MCF 10A (cell line): Measurements from ENCODE around the gene COL16A1. TPM values are rescaled to one million over a fixed set of nuclear protein-coding genes. Genes with fewer than 3 reads are reported as not detected.

Experiments used
- BruUV-seq: library from RNA; stranded (reverse); fragments of 400-500 nt; replicated peaks from 2 replicates; lab custom pipeline; 2021; lab: Mats Ljungman, UMichigan
- CTCF ChIA-PET: fragments of 300-600 bp; sonication (Branson Sonifier 250); formaldehyde crosslinking; extraction: SDS; loops from one replicate; lab custom pipeline; 2021; ENCODE audit warnings: antibody characterized with exemption, inconsistent platforms; lab: Yijun Ruan, JAX
- POLR2A ChIA-PET: fragments of 300-600, 350-650 bp; sonication (Branson Sonifier 250); formaldehyde crosslinking; extraction: SDS; loops from one replicate; lab custom pipeline; 2020; ENCODE audit warnings: antibody characterized with exemption, inconsistent platforms; lab: Yijun Ruan, JAX
- DNase-seq: peaks from one replicate; pipeline ENCODE4 v3.0.0-alpha.2; 2018; ENCODE audit not compliant: unreplicated experiment
- H3K27ac Mint-ChIP-seq: one replicate; pipeline ENCODE4 v1.8.0; 2022; ENCODE audit warnings: mild to moderate bottlenecking, low read depth, mixed read lengths; ENCODE audit not compliant: unreplicated experiment
- H3K27me3 Mint-ChIP-seq: one replicate; pipeline ENCODE4 v1.8.0; 2022; ENCODE audit warnings: mixed read lengths; ENCODE audit not compliant: insufficient read depth, unreplicated experiment
- H3K36me3 Mint-ChIP-seq: one replicate; pipeline ENCODE4 v1.8.0; 2022; ENCODE audit warnings: mild to moderate bottlenecking, moderate library complexity, mixed read lengths; ENCODE audit not compliant: insufficient read depth, unreplicated experiment
- H3K4me1 Mint-ChIP-seq: one replicate; pipeline ENCODE4 v1.8.0; 2022; ENCODE audit warnings: mixed read lengths; ENCODE audit not compliant: insufficient read depth, unreplicated experiment
- H3K4me3 Mint-ChIP-seq: one replicate; pipeline ENCODE4 v1.8.0; 2022; ENCODE audit warnings: mild to moderate bottlenecking, moderate library complexity, mixed read lengths; ENCODE audit not compliant: unreplicated experiment
- H3K9me3 Mint-ChIP-seq: one replicate; pipeline ENCODE4 v1.8.0; 2022; ENCODE audit warnings: mixed read lengths; ENCODE audit not compliant: unreplicated experiment
- intact Hi-C: fragments of 100-400 bp; cut with micrococcal nuclease; formaldehyde crosslinking; loops from 2 replicates; pipeline ENCODE4 v1.14.1; 2022
- total RNA-seq: library from RNA; stranded (reverse); gene quantifications from 2 replicates; pipeline ENCODE4 v1.2.3, GENCODE V29; 2022
- TF ChIP-seq, protein P1 (sequence below): fragments of 200-600 bp; IDR thresholded peaks from one replicate; pipeline ENCODE4 v1.8.0; 2022; ENCODE audit warnings: antibody characterized with exemption, mild to moderate bottlenecking; ENCODE audit not compliant: unreplicated experiment

Gene COL16A1
- total RNA-seq, 1 experiment from 2014 or later = 42.1 TPM

DNA sequence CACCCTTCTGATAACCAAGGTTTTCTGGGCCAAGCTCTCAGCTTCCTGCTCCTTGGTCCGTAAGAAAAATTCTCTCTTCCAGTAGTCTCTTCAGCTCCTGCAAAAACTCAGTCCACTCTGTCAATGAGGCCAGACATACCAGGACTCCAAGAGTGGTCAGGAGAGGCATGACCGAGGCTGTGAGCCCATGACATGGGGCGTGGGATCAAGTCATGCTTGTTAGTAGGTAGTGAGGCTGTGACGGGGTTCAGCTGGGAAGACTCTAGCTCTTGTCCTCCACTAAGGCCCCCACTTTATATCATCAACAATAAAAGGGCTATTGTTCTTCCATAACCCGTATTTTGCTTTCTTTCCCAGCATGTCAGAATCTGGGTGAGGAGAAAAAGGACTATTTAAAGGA is 96.5 kb downstream of the COL16A1 start:
- no peak overlapping the region for H3K4me3 Mint-ChIP-seq
- no TSS peak for BruUV-seq
- peaks cover 5% of the 10 kb centered on the region for H3K36me3 Mint-ChIP-seq
- H3K27ac Mint-ChIP-seq = no peak overlapping the region
- TF ChIP-seq, protein P1, sequence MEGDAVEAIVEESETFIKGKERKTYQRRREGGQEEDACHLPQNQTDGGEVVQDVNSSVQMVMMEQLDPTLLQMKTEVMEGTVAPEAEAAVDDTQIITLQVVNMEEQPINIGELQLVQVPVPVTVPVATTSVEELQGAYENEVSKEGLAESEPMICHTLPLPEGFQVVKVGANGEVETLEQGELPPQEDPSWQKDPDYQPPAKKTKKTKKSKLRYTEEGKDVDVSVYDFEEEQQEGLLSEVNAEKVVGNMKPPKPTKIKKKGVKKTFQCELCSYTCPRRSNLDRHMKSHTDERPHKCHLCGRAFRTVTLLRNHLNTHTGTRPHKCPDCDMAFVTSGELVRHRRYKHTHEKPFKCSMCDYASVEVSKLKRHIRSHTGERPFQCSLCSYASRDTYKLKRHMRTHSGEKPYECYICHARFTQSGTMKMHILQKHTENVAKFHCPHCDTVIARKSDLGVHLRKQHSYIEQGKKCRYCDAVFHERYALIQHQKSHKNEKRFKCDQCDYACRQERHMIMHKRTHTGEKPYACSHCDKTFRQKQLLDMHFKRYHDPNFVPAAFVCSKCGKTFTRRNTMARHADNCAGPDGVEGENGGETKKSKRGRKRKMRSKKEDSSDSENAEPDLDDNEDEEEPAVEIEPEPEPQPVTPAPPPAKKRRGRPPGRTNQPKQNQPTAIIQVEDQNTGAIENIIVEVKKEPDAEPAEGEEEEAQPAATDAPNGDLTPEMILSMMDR = no peak
- POLR2A ChIA-PET = interaction anchor here (0.6 kb wide), 1 partner anchor 20 kb away, joined by 3 read pairs; no protein-coding TSS in a partner anchor
- intact Hi-C loops = no loop called here
- CTCF ChIA-PET = interaction anchor here (0.6 to 2.8 kb wide), 4 partner anchors 11 to 58 kb away, joined by 3 to 9 read pairs (median 3); no protein-coding TSS in a partner anchor
- H3K9me3 Mint-ChIP-seq = no peaks in the 10 kb centered on the region
- no peak for DNase-seq
- no peaks in the 10 kb centered on the region for H3K27me3 Mint-ChIP-seq
- no peaks in the 10 kb centered on the region for H3K4me1 Mint-ChIP-seq

DNA sequence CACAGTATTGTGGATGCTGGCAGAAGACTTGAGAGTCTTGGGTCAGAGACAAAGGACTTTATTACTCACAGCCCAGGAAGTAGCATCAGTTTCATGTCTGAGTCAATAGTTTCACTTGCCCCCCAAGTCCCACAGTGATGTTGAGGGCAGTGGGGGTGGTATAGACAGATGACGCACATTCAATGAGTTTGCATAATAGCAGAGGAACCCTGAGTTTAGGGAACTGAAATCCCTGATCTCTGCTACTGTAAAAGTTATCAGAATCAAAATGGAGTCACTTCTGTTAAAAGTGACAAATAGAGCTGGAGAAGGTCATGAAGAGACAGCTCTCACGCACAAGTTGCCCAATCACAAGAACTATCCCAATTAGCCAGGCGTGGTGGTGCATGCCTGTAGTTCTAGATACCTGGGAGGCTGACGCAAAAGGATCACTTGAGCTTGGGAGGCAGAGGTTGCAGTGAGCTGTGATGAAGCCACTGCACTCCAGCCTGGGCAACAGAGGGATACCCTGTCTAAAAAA is 97.8 kb downstream of the COL16A1 start:
- CTCF ChIA-PET = interaction anchor here (1.0 to 2.8 kb wide), 3 partner anchors 12 to 18 kb away, joined by 3 to 9 read pairs (median 6); no protein-coding TSS in a partner anchor
- intact Hi-C loops = no loop called here
- Mint-ChIP-seq H3K27me3 (no peaks in the 10 kb centered on the region), H3K4me1 (no peaks in the 10 kb centered on the region), H3K4me3 (no peak overlapping the region), H3K36me3 (peaks cover 5% of the 10 kb centered on the region), H3K27ac (no peak overlapping the region), H3K9me3 (no peaks in the 10 kb centered on the region)
- DNase-seq = peak; percentile 33
- POLR2A ChIA-PET = interaction anchor here (2.3 kb wide), 1 partner anchor 33 kb away, joined by 6 read pairs; no protein-coding TSS in a partner anchor
- no TSS peak for BruUV-seq
- TF ChIP-seq, protein P1 = no peak

Other genes starting within 250 kb of the COL16A1 start
- 2.7 and 2.9 TPM in 2 replicates for gene TINAGL1, start 127.5 kb downstream of the COL16A1 start, total RNA-seq
- gene HCRTR1, start 86.3 kb downstream of the COL16A1 start, total RNA-seq = not detected in 2 replicates
- 56.7 and 61.1 TPM in 2 replicates for gene PEF1, start 59.1 kb downstream of the COL16A1 start, total RNA-seq
- 1.5 and 1.7 TPM in 2 replicates for gene ADGRB2, start 60.3 kb upstream of the COL16A1 start, total RNA-seq
- gene SPOCD1, start 112.0 kb upstream of the COL16A1 start, total RNA-seq = 0.47 and 0.59 TPM in 2 replicates
- gene PTP4A2, start 234.4 kb upstream of the COL16A1 start, total RNA-seq = 196 and 220 TPM in 2 replicates